Epidermal melanocyte (primary cell): ENCODE results near the gene GGTLC1.

ENCODE experiments used
- DNase-seq: peaks from one replicate; pipeline ENCODE4 v3.0.0; 2011; ENCODE audit warnings: low spot score; ENCODE audit not compliant: insufficient read length

The GGTLC1 gene

GRCh38 chr20:23966927-23967615 is 21.5 kb downstream of the GGTLC1 start:
- no peak for DNase-seq

GRCh38 chr20:23966298-23966697 is 22.3 kb downstream of the GGTLC1 start:
- DNase-seq: no peak

DNA sequence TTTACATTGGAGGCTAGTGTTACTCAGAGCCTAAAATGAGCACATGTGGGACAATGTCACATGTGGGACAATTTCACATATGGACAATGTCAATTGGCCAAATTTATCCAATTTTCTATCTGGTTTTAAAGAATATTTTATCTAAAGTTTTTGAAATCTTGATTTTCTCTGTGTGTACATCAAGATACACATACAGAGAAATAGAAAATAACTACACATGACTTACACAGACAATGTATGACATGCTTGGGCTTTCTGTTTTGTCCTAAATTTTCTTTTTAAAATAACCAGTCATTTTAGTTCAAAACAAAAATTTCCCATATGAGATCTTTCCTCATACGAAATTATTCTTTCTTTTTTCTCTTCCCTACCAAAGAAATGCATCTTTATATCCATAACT is 24.6 kb downstream of the GGTLC1 start:
- DNase-seq: no peak

DNA sequence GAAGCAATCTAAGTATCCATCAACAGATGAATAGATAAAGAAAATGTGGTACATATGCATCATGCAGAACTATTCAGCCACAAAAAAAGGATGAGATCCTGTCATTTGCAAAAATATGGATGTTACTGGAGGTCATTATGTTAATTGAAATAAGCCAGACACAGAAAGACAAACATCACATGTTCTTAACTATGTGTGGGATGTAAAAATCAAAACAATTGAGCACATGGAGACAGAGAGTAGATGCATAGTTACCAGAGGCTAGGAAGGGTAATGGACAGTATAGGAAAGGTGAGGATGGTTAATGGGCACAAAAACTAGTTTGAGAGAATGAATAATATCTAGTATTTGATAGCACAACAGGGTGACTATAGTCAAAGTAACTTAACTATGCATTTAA is 26.3 kb downstream of the GGTLC1 start:
- no peak for DNase-seq

- no peak for DNase-seq
Observed at GRCh38 chr20:23959054-23959453, 29.5 kb downstream of the GGTLC1 start.

DNA sequence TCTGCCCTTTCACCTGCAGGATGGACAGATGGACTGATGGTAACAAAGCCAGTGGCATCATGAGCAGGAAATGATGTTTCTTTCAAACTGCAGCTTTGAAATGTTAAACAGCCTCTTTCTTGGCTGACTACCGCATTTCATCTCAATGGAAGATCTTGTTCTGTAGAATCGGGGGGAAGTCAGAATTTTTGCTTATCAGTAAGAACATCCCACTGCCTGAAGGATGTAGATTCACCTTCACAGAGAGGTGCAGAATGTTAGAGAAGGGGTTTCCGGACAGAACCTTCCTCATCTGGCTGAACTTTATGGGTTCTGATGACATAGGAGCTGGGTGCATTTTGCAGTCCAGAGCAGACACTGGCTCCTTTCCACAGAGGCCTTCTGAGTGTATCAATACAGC is 32.7 kb downstream of the GGTLC1 start:
- no peak for DNase-seq

- no peak for DNase-seq
Observed at GRCh38 chr20:23954008-23954745, 34.4 kb downstream of the GGTLC1 start.

- no peak for DNase-seq
Observed at GRCh38 chr20:23946206-23946605, 42.4 kb downstream of the GGTLC1 start.

DNA sequence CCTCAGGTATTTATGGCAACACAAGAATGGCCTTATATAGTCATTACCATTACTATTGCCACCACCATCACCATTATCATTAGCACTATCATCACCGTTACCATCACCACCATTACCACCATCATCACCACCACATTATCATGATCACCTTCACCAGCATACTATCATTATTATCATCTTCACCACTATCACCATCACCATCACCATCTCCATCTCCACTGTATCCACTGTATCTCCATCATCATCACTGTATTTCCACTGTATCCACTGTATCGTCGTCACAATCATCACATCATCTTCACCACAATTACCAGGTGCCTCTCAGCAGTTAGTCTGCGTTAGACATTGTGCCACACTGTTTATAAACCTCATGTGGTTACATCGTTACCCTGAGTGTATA is 45.3 kb downstream of the GGTLC1 start:
- DNase-seq: no peak

DNA sequence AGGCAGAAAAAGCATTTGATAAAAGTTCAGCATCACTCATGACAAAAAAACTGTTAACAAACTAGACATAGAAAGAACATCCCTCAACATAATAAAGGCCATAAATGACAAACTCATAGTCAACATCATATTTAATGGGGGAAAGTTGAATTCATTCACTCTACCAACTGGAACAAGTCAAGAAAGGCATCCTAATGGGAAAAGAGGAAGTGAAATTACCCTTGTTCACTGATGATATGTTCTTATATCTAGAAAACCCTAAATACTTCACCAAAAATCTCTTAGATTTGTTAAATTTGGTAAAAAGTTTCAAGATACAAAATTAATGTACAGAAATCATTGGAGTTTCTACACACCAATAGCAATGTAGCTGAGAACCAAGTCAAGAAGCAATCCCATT is 48.9 kb downstream of the GGTLC1 start:
- DNase-seq: no peak

GRCh38 chr20:23939063-23939462 is 49.5 kb downstream of the GGTLC1 start:
- DNase-seq: no peak

DNA sequence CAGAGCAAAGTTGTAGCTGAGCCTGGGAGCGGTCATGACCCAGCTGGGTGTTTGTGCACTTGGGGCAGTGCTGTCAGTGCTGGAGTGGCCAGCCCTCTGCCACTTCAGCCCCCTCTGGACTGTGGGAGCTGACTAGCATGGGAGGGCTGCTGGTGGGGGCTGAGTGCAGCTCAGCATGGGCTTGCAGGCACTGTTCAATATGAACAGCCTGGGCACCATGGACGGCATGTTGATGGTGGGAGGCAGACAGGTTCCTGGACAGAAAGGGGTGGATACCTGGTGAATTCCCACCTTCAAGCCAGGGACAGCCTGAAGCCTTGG is 50.5 kb downstream of the GGTLC1 start:
- DNase-seq: no peak

- no peak for DNase-seq
Observed at GRCh38 chr20:23937303-23938117, 51.1 kb downstream of the GGTLC1 start.
